Measurements from ENCODE around the gene MEIS3. TPM values are rescaled to one million over a fixed set of nuclear protein-coding genes. Genes with fewer than 3 reads are reported as not detected.

The MEIS3 gene
- total RNA-seq, 1 donor from 2014 or later, result 11.3 TPM

DNA sequence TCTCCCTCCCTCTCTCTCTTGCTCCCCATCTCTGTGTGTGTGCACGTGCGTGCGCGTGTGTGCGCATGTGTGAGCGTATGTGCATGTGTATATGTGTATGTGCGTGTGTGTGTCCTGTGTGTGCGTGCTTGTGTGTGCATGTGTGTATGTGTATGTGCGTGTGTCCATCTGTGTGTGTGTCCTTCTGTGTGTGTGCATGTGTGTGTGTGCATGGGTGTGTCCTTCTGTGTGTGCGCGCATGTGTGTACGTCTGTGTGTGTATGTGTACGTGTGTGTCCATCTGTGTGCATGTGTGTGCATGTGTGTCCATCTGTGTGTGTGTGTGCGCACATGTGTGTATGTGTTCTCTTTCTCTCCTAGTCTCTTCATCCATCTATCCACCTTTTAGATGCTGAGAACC, 40.1 kb upstream of the MEIS3 start:
- DNase-seq (ENCODE audit: low read depth) (no peak), FAIRE-seq (peak; percentile 97)
- no peaks in the 10 kb centered on the region for H3K36me3 ChIP-seq (ENCODE audit: control insufficient read depth, insufficient read depth, low read length)
- TF ChIP-seq, protein P1, sequence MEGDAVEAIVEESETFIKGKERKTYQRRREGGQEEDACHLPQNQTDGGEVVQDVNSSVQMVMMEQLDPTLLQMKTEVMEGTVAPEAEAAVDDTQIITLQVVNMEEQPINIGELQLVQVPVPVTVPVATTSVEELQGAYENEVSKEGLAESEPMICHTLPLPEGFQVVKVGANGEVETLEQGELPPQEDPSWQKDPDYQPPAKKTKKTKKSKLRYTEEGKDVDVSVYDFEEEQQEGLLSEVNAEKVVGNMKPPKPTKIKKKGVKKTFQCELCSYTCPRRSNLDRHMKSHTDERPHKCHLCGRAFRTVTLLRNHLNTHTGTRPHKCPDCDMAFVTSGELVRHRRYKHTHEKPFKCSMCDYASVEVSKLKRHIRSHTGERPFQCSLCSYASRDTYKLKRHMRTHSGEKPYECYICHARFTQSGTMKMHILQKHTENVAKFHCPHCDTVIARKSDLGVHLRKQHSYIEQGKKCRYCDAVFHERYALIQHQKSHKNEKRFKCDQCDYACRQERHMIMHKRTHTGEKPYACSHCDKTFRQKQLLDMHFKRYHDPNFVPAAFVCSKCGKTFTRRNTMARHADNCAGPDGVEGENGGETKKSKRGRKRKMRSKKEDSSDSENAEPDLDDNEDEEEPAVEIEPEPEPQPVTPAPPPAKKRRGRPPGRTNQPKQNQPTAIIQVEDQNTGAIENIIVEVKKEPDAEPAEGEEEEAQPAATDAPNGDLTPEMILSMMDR (IDR thresholded peaks at IDR 0.05; ENCODE audit: insufficient read depth, low read length, severe bottlenecking), result no peak
- H3K4me3 ChIP-seq (ENCODE audit: low read depth, low read length), result no peak overlapping the region
- H3K27me3 ChIP-seq (ENCODE audit: control insufficient read depth, insufficient read depth, low read length), result peaks cover 23% of the 10 kb centered on the region

- no peak for FAIRE-seq
- H3K27me3 ChIP-seq (ENCODE audit: control insufficient read depth, insufficient read depth, low read length), result peaks cover 21% of the 10 kb centered on the region
Observed at GRCh38 chr19:47458672-47459071, 39.3 kb upstream of the MEIS3 start.

DNA sequence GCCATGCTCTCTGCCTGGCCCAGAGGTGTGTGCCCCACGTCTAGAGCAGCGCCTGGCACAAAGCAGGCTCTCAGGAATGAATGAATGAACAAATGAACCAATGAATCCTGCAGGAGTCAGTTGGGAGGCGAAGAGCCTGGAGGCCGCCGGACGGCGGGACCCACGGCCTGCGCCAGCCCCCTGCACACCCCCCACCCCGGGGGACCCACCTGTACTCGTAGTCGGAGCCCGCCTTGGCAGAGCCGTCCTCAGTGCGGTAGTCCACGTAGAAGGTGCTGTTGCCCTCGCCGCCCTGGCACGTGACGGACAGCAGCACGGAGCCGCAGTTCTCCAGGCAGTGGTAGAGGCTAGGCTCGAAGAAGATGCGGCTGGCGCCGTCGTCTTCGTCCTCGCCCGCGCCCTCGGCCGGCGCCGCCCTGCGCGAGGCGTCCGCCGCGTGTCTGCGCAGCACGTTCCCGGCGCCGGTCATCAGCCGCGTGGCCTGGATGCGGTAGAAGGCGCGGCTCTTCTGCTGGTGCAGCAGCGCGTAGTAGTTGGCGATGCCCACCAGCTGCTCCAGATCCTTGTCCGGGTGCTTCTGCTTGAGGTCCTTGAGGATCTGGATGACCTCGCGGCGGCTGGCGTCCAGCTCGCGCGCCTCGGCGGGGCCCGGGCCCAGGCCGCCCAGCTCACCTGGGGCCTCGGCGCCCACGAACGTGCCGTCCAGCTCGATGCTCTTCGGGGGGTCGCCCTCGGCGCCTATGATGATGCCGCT, 37.6 kb upstream of the MEIS3 start:
- H3K36me3 ChIP-seq (ENCODE audit: control insufficient read depth, insufficient read depth, low read length), result no peaks in the 10 kb centered on the region
- H3K4me3 ChIP-seq (ENCODE audit: low read depth, low read length), result no peak overlapping the region
- peaks cover 21% of the 10 kb centered on the region for H3K27me3 ChIP-seq (ENCODE audit: control insufficient read depth, insufficient read depth, low read length)
- FAIRE-seq (no peak), DNase-seq (ENCODE audit: low read depth) (no peak)
- TF ChIP-seq, protein P1 (IDR thresholded peaks at IDR 0.05; ENCODE audit: insufficient read depth, low read length, severe bottlenecking), result no peak

More at GRCh38 chr19:47458672-47459071, 39.3 kb upstream of the MEIS3 start:
- no peaks in the 10 kb centered on the region for H3K36me3 ChIP-seq (ENCODE audit: control insufficient read depth, insufficient read depth, low read length)
- no peak overlapping the region for H3K4me3 ChIP-seq (ENCODE audit: low read depth, low read length)
- TF ChIP-seq, protein P1 (IDR thresholded peaks at IDR 0.05; ENCODE audit: insufficient read depth, low read length, severe bottlenecking), result no peak
- DNase-seq (ENCODE audit: low read depth), result no peak

DNA sequence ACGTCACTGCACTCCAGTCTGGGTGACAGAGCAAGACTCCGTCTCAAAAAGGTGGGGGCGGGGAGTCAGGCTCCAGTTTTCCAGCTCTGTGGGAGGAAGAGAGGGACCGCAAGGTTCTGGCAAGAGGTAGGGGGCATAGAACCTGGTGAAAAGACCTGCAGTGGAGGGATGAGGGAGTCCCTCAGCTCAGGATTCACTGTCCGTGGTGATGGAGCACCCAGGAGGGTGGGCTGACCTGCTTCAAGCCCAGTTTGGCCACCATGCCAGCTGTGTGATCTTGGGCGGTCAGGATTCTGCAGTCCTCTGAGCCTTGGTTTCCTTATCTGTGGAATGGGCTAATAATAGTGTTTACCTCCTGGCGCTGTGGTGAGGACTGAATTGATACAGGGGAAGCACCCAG, 31.2 kb upstream of the MEIS3 start:
- no peak for DNase-seq (ENCODE audit: low read depth)
- H3K27me3 ChIP-seq (ENCODE audit: control insufficient read depth, insufficient read depth, low read length), result peaks cover 12% of the 10 kb centered on the region
- no peak for FAIRE-seq
- no peaks in the 10 kb centered on the region for H3K36me3 ChIP-seq (ENCODE audit: control insufficient read depth, insufficient read depth, low read length)
- no peak overlapping the region for H3K4me3 ChIP-seq (ENCODE audit: low read depth, low read length)
- TF ChIP-seq, protein P1 (IDR thresholded peaks at IDR 0.05; ENCODE audit: insufficient read depth, low read length, severe bottlenecking), result no peak

GRCh38 chr19:47448360-47448727, 29.0 kb upstream of the MEIS3 start:
- FAIRE-seq (no peak), DNase-seq (ENCODE audit: low read depth) (no peak)
- H3K4me3 ChIP-seq (ENCODE audit: low read depth, low read length), result no peak overlapping the region
- no peaks in the 10 kb centered on the region for H3K36me3 ChIP-seq (ENCODE audit: control insufficient read depth, insufficient read depth, low read length)
- TF ChIP-seq, protein P1 (IDR thresholded peaks at IDR 0.05; ENCODE audit: insufficient read depth, low read length, severe bottlenecking), result no peak
- peaks cover 24% of the 10 kb centered on the region for H3K27me3 ChIP-seq (ENCODE audit: control insufficient read depth, insufficient read depth, low read length)

Measured in bronchial epithelial cell (primary cell).